Measurements from ENCODE around the gene CTBP2. TPM values are rescaled to one million over a fixed set of nuclear protein-coding genes. Genes with fewer than 3 reads are reported as not detected.
"Not testable (repeated sequence)": the region's sequence is repeated elsewhere in the genome, so short reads cannot be mapped to it uniquely, and the experiment has no call there.

The CTBP2 gene
- total and polyA plus RNA-seq, 11 donors: 10.1 to 45.5 (median 29.1) TPM

DNA sequence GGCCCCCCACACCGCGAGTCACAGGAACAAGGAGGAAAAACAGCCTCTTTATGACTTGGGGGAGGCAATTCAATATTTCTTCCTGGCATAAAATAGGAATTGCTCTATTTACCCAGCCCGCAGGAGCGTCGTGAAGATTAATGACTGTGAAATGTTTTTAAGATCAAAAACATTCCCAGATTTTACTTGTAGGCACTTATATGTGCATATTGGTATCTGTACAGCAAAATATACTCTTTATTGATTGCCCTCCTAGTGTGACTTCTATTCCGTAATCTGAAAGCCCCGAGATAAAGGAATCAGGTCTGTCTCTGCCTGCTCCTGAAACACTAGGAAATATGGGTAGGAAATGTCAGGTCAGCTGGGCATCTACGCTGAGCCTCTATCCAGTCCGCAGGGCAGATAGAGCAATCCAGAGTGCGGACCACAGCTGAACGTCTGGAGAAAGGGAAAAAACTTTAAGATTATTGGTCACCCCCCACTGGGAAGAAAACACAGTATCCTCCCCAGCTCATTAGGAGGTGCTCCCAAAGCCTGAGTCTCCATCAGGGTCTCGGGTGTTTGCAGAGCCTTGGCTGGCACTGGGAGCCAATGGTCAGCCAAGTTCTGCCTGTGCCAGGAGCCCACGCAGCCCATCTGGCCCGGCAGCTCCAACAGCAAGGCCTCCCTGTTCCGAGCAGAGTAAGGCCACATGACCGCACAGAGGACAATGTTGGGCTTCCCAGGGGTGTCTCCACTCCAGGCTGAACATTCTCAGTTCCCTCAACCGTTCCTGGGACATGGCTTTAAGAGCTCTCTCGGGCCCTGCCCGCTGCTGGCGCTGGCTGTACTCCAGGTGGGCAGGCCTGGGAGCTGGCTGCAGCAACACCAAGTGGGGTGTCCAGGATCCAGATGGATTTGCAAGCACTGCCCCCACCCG is 7.7 kb downstream of the CTBP2 start:
- no peaks in the 10 kb centered on the region for H3K27me3 ChIP-seq
- H3K4me1 ChIP-seq: peaks cover 23 to 99% (median 84%) of the 10 kb centered on the region in 12 donors
- no peak for TF ChIP-seq POLR2A (IDR thresholded peaks at IDR 0.05)
- TF ChIP-seq, protein P1, sequence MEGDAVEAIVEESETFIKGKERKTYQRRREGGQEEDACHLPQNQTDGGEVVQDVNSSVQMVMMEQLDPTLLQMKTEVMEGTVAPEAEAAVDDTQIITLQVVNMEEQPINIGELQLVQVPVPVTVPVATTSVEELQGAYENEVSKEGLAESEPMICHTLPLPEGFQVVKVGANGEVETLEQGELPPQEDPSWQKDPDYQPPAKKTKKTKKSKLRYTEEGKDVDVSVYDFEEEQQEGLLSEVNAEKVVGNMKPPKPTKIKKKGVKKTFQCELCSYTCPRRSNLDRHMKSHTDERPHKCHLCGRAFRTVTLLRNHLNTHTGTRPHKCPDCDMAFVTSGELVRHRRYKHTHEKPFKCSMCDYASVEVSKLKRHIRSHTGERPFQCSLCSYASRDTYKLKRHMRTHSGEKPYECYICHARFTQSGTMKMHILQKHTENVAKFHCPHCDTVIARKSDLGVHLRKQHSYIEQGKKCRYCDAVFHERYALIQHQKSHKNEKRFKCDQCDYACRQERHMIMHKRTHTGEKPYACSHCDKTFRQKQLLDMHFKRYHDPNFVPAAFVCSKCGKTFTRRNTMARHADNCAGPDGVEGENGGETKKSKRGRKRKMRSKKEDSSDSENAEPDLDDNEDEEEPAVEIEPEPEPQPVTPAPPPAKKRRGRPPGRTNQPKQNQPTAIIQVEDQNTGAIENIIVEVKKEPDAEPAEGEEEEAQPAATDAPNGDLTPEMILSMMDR (IDR thresholded peaks at IDR 0.05): peak in 1 of 12 donors; percentile 5
- DNase-seq (peak; percentile 63 to 86 (median 79)), ATAC-seq (peak; percentile 78 to 92 (median 84))
- 51 to 64% (median 56%) methylated on average over 21 of the region's 21 CpGs for WGBS, 4 donors
- peak overlapping the region in 1 of 12 donors; percentile 21 for H3K4me3 ChIP-seq
- no peaks in the 10 kb centered on the region for H3K9me3 ChIP-seq
- peaks cover 0 to 7% (median 0%) of the 10 kb centered on the region in 9 donors for H3K36me3 ChIP-seq
- intact Hi-C loops (cut with DNase I): loop anchor here in 5 of 10 donors (5.0 to 10.0 kb wide), 4 partner anchors 85 to 238 kb away; no protein-coding TSS in a partner anchor
- H3K27ac ChIP-seq: peak overlapping the region in 11 of 12 donors; percentile 10 to 99 (median 71)

DNA sequence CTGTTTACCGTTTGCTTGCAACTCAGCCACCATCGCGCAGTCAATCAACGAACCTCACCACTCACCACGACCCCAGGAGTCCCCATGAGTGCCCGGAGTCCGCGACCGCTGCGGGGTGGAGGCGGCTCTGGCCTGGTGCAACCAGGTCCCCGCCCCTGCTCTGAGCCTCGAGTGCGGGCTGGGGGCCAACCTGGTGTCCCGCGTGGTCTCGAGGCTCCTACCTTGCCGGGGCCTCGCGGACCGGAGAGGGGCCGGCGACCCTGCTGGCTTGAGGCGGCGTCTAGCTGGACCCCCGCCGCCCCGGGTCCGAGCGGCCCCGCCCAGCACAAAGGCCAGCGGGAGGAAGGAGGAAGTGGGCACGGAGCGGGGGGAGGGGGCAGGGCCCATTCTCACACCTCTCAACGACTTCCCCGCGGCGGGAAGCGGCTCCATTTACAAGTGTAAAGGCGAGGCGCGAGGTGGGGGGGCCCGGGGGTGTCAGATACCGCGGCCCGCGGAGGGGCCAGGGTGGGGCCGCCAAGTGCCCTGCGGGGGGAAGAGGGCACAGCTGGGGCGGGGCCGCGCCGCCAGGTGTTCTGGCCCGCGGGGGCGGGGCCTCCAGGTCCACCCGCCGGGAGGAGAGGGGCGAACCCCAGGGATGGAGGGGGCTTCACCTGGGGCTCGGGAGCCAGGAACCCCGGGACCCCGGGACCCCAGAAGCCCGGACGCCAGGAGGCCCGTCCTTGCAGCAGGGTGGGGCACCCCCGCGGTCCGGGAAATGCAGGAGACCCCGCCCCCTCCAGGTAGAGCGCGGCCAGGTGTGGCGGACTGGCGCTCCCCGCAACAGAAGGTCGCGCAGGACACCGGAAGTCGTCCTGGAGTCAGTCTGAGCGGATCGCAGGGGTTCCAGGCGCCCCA is 8.6 kb downstream of the CTBP2 start:
- peak in 1 of 5 donors; percentile 47 for DNase-seq
- Histone ChIP-seq H3K27me3 (no peaks in the 10 kb centered on the region), H3K27ac (peak overlapping the region in 4 of 12 donors; percentile 73 to 99 (median 86)), H3K36me3 (peaks cover 0 to 7% (median 0%) of the 10 kb centered on the region in 9 donors), H3K4me1 (peaks cover 32 to 99% (median 84%) of the 10 kb centered on the region in 12 donors), H3K9me3 (no peaks in the 10 kb centered on the region), H3K4me3 (peak overlapping the region in 1 of 12 donors; percentile 21)
- 53 to 65% (median 62%) methylated on average over 51 to 81 of the region's 81 CpGs for WGBS, 4 donors
- intact Hi-C loops (cut with DNase I): loop anchor here in 5 of 10 donors (5.0 to 10.0 kb wide), 4 partner anchors 84 to 237 kb away; no protein-coding TSS in a partner anchor
- ATAC-seq: no peak
- TF ChIP-seq, protein P1 (IDR thresholded peaks at IDR 0.05): no peak
- no peak for TF ChIP-seq POLR2A (IDR thresholded peaks at IDR 0.05)

DNA sequence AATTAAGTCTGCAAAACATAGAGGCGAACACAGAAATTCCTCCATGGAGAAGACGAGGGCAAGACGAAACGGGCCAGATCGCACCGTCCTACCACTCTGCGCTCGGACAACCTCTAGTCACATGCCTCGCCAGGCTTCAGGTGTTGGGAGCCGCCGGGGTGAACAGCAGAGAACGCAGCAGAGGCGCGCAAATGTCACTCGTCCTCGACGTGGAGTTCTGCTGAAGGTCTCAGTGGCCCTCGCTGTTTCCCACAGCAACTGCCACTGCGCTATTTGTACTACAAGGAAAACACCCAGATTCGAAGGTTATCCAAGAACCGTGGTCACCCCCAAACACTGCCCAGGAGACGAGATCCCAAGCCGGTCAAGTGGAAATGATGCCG is 9.2 kb downstream of the CTBP2 start:
- intact Hi-C loops (cut with DNase I): loop anchor here in 5 of 10 donors (5.0 to 10.0 kb wide), 4 partner anchors 84 to 236 kb away; no protein-coding TSS in a partner anchor
- no peak overlapping the region for H3K4me3 ChIP-seq
- TF ChIP-seq POLR2A (IDR thresholded peaks at IDR 0.05): no peak
- TF ChIP-seq, protein P1 (IDR thresholded peaks at IDR 0.05): no peak
- peak overlapping the region in 1 of 12 donors; percentile 97 for H3K27ac ChIP-seq
- ATAC-seq (no peak), DNase-seq (no peak)
- H3K9me3 ChIP-seq: no peaks in the 10 kb centered on the region
- H3K27me3 ChIP-seq: no peaks in the 10 kb centered on the region
- peaks cover 0 to 7% (median 0%) of the 10 kb centered on the region in 9 donors for H3K36me3 ChIP-seq
- peaks cover 33 to 99% (median 83%) of the 10 kb centered on the region in 12 donors for H3K4me1 ChIP-seq
- 94 to 98% (median 96%) methylated on average over 19 to 24 of the region's 24 CpGs for WGBS, 4 donors

DNA sequence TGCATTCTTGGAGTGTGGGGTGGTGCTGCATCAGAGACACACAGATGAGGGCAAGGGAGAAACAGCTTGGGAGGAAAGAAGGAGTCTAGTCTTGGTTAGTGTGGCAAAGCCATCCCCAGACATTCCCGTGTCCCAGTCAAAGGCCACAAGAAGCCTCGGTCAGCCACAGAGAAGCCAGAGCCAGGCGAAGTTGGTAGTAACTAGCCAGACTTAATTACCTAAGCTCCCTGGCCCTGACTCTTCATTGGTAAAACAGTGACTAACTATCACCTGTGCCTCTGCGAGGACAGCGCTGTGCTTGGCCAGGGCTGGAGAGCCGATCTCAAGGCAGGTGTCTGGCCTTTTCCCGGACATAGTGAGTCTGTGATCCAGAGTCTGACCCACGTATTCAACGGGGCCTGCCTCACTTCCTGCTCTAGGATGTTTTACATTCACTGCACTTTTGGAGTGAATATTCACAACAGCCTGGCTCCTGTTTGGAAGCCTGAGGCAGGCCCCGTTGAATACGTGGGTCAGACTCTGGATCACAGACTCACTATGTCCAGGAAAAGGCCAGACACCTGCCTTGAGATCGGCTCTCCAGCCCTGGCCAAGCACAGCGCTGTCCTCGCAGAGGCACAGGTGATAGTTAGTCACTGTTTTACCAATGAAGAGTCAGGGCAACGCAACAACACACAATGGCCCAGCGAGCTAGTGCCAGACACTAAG is 9.8 kb downstream of the CTBP2 start:
- H3K4me1 ChIP-seq: peaks cover 29 to 98% (median 83%) of the 10 kb centered on the region in 12 donors
- ATAC-seq, DNase-seq, H3K27me3 ChIP-seq, H3K4me3 ChIP-seq, H3K36me3 ChIP-seq, H3K9me3 ChIP-seq: not testable (repeated sequence)
- peak overlapping the region in 2 of 12 donors; percentile 9 to 72 for H3K27ac ChIP-seq
- intact Hi-C loops (cut with DNase I): loop anchor here in 5 of 10 donors (5.0 to 10.0 kb wide), 4 partner anchors 83 to 236 kb away; no protein-coding TSS in a partner anchor
- WGBS, 4 donors: 78 to 81% (median 79%) methylated on average over 16 of the region's 16 CpGs
